Epithelial cell of esophagus (primary cell): Measurements from ENCODE around the gene PSMB4.
A peak's percentile ranks its signal among the peaks of the same experiment; 100 is the strongest.
"Not testable (repeated sequence)": the region's sequence is repeated elsewhere in the genome, so short reads cannot be mapped to it uniquely, and the experiment has no call there.

Experiments
- DNase-seq: peaks from one replicate; pipeline ENCODE4 v3.0.0; 2010; ENCODE audit warnings: low read depth
- H3K4me3 ChIP-seq: 2 replicates; pipeline ENCODE4 v1.5.1; 2011; ENCODE audit warnings: mild to moderate bottlenecking, low read length, control low read depth
- CTCF ChIP-seq: IDR thresholded peaks from 2 replicates; pipeline ENCODE4 v1.5.1; 2011; ENCODE audit warnings: low read depth, mild to moderate bottlenecking, low read length, control low read depth, inconsistent platforms; ENCODE audit not compliant: insufficient read depth; ENCODE audit errors: missing control alignments

The PSMB4 gene

GRCh38 chr1:151425103-151425502 lies 25.7 kb downstream of the PSMB4 start:
- DNase-seq = no peak
- no peak overlapping the region for H3K4me3 ChIP-seq
- TF ChIP-seq CTCF = no peak

GRCh38 chr1:151428068-151428467 lies 28.7 kb downstream of the PSMB4 start:
- TF ChIP-seq CTCF = no peak
- no peak overlapping the region for H3K4me3 ChIP-seq
- no peak for DNase-seq

- DNase-seq, H3K4me3 ChIP-seq: not testable (repeated sequence)
Measured at GRCh38 chr1:151433827-151434226, 34.5 kb downstream of the PSMB4 start.

- H3K4me3 ChIP-seq = no peak overlapping the region
- no peak for TF ChIP-seq CTCF
- peak; percentile 16 for DNase-seq
Measured at GRCh38 chr1:151435174-151435573, 35.8 kb downstream of the PSMB4 start.

GRCh38 chr1:151436985-151437384 lies 37.6 kb downstream of the PSMB4 start:
- H3K4me3 ChIP-seq = no peak overlapping the region
- DNase-seq = no peak
- TF ChIP-seq CTCF = no peak

GRCh38 chr1:151437396-151437795 lies 38.0 kb downstream of the PSMB4 start:
- DNase-seq, H3K4me3 ChIP-seq: not testable (repeated sequence)

- peak; percentile 91 for DNase-seq
- H3K4me3 ChIP-seq = no peak overlapping the region
- TF ChIP-seq CTCF = peak; percentile 81
Measured at GRCh38 chr1:151443846-151444782, 44.7 kb downstream of the PSMB4 start.

- H3K4me3 ChIP-seq = no peak overlapping the region
- TF ChIP-seq CTCF = no peak
- DNase-seq = no peak
Measured at GRCh38 chr1:151444783-151445177, 45.4 kb downstream of the PSMB4 start.
